Measurements from ENCODE around the gene TAF4B. TPM values are rescaled to one million over a fixed set of nuclear protein-coding genes. Genes with fewer than 3 reads are reported as not detected.
A peak's percentile ranks its signal among the peaks of the same experiment; 100 is the strongest.

Gene TAF4B
- total and polyA plus RNA-seq, 12 donors, result 2.2 to 15.7 (median 5.6) TPM

DNA sequence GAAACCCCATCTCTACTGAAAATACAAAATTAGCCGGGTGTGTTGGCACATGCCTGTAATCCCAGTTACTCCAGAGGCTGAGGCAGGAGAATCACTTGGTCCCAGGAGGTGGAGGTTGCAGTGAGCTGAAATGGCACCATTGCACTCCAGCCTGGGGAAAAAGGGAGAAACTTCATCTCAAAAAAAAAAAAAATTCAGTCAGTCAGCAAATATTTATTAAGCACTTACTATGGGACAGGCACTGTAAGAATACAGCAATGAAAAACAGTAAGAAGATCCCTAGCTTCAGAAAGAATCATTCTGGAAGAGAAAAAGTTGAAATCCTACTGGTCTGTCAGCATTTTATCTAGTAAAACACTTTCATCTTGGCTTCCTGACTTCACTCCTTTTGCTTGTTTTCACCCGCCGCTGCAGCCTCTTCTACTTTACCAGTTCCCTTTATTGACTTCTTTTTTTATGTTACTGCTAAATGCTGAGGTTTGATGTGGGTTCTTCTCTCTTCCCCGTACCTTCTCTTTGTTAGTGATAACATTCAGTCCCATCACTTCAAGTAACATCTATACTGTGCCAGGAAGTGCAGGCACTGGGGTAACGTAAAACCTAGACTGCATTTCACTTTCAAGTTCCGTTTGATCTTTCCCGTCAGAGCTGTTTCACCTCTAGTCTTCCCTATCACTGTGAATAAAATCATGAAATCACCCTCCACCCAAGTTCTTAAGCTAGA is 10.8 kb upstream of the TAF4B start:
- WGBS, 4 donors, result 65 to 72% (median 70%) methylated on average over 7 of the region's 7 CpGs
- Histone ChIP-seq H3K4me3 (no peak overlapping the region), H3K9me3 (replicated peaks in 1 of 3) (no peaks in the 10 kb centered on the region), H3K4me1 (replicated peaks in 1 of 2) (no peaks in the 10 kb centered on the region), H3K36me3 (replicated peaks in 1 of 2) (no peaks in the 10 kb centered on the region), H3K27ac (no peak overlapping the region), H3K27me3 (peaks cover 3% of the 10 kb centered on the region)
- intact Hi-C loops (cut with DNase I), result no loop called here
- TF ChIP-seq POLR2A (IDR thresholded peaks at IDR 0.05) (no peak), CTCF (IDR thresholded peaks at IDR 0.05) (no peak)
- DNase-seq, result no peak

DNA sequence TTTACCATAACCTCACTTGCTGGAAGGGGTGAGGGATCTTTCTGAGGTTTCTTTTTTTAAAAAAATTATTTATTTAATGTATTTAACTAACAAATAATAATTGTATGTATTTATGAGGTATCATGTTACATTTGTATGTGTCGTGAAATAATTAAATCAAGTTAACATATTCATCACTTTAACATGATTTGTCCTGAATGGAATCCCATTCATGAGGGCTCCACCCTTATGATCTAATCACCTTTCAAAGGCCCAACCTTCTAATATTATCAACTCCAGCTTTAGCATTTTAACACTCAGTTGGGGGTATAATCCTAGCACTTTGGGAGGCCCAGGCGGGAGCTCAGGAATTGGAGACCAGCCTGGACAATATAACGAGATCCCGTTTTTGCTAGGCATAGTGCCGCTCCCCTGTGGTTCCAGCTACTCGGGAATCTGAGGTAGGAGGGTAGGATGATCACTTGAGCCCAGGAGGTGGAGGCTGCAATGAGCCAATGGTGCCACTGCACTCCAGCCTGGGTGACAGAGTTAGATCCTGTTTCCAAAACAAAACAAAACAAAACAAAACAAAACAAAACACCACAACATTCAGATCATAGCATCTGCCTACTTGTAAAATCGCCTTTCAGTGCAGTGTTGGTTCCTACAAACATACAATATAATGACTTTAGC is 1.1 kb upstream of the TAF4B start:
- H3K36me3 ChIP-seq (replicated peaks in 1 of 2), result no peaks in the 10 kb centered on the region
- H3K9me3 ChIP-seq (replicated peaks in 1 of 3), result no peaks in the 10 kb centered on the region
- no peak overlapping the region for H3K4me3 ChIP-seq
- no peak for DNase-seq
- H3K27me3 ChIP-seq, result no peaks in the 10 kb centered on the region
- 82 to 87% (median 85%) methylated on average over 7 of the region's 7 CpGs for WGBS, 4 donors
- peaks cover 6 to 21% of the 10 kb centered on the region in 2 donors for H3K4me1 ChIP-seq (replicated peaks in 1 of 2)
- no peak overlapping the region for H3K27ac ChIP-seq
- intact Hi-C loops (cut with DNase I), result no loop called here
- TF ChIP-seq POLR2A (IDR thresholded peaks at IDR 0.05) (no peak), CTCF (IDR thresholded peaks at IDR 0.05) (no peak)

DNA sequence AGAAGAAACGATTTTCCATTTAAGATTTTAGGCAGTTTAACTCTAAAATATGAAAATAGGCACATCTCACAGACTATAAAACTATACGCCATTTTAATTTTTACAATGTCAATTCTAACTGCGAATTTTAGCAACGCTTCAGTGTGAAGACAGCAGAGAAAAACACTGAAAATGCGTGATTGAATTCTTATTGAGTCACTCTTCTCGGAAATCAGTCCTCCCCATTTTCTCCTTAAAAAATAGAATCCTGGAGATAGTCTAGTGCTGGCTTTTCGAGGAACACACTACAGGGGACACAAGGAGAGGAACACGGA is 373 bp upstream of the TAF4B start:
- Histone ChIP-seq H3K9me3 (replicated peaks in 1 of 3) (no peaks in the 10 kb centered on the region), H3K27me3 (no peaks in the 10 kb centered on the region), H3K36me3 (replicated peaks in 1 of 2) (no peaks in the 10 kb centered on the region), H3K4me3 (peak overlapping the region in 3 of 4 donors; percentile 58 to 95 (median 71)), H3K27ac (peak overlapping the region in 4 of 5 donors; percentile 69 to 82 (median 75)), H3K4me1 (replicated peaks in 1 of 2) (peaks cover 6 to 21% of the 10 kb centered on the region in 2 donors)
- DNase-seq, result no peak
- intact Hi-C loops (cut with DNase I), result no loop called here
- WGBS, 4 donors, result 6 to 11% (median 9%) methylated on average over 8 of the region's 8 CpGs
- TF ChIP-seq CTCF (IDR thresholded peaks at IDR 0.05), result peak in 1 of 6 experiments; percentile 6
- no peak for TF ChIP-seq POLR2A (IDR thresholded peaks at IDR 0.05)

DNA sequence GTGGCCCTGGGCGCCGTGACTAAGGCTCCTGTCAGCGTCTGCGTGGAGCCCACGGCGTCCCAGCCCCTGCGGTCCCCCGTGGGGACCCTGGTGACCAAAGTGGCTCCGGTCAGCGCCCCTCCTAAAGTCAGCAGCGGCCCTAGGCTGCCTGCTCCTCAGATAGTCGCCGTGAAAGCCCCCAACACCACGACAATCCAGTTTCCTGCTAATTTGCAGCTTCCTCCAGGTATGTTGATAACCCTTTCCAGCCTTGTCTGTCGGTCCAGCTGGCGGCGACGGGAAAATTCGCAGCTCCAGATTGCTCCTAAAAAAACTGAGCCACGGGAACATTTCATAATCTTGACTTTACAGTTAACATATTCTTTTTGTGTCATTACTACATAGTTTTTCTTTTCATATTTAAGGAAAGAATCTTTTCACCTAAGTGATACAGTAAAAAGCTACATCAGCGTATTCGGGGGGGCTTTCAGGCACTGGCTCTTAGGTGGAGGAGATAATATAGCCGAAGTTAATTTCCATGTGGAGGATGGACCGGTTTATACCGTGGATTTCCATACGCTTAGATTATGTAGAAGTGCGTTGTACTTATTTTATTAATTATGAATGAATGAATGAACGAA is 916 bp downstream of the TAF4B start:
- WGBS, 4 donors, result 17 to 32% (median 23%) methylated on average over 17 to 28 of the region's 28 CpGs
- TF ChIP-seq POLR2A (IDR thresholded peaks at IDR 0.05) (no peak), CTCF (IDR thresholded peaks at IDR 0.05) (no peak)
- no peaks in the 10 kb centered on the region for H3K27me3 ChIP-seq
- H3K9me3 ChIP-seq (replicated peaks in 1 of 3), result no peaks in the 10 kb centered on the region
- H3K4me1 ChIP-seq (replicated peaks in 1 of 2), result peaks cover 6 to 21% of the 10 kb centered on the region in 2 donors
- intact Hi-C loops (cut with DNase I), result no loop called here
- H3K4me3 ChIP-seq, result peak overlapping the region; percentile 58 to 95 (median 77)
- H3K27ac ChIP-seq, result peak overlapping the region in 4 of 5 donors; percentile 69 to 82 (median 75)
- DNase-seq, result peak in 3 of 7 donors; percentile 25 to 52 (median 27)
- no peaks in the 10 kb centered on the region for H3K36me3 ChIP-seq (replicated peaks in 1 of 2)
